ENCODE data around the gene HMX1. TPM values are rescaled to one million over a fixed set of nuclear protein-coding genes. Genes with fewer than 3 reads are reported as not detected.

HMX1 gene
- total and polyA plus RNA-seq, 2 donors (not counting 1 experiment from before 2014, with no cell fraction given), result not detected

DNA sequence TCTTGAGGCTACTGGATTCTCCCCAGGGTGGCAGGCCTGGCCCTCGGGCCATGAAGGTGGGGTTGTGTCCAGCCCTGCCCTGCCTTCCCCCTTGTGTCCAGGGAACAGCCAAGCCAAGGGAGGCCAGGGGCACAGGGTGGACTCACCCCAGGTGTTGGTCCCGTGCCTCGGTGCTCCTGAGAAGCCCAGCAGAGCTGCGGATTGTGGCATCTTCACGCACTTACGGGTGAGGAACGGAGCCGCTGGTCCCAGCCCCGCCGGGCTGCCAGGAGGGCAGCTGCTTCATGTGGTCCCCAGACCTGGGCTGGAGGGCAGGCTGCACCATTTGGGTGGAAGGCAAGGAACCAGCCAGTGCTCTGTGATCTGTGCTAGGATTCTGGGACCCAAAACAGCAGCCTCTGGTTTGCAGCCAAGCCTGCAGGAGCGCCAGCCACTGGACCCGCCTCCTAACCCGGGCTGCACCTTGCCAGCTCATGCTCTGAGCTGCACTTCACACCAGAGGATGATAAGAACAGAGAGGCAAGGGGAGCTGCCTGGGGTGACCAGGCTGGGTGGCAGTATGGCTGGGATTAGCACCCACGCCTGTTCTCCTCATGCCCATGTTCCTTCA, 36.1 kb upstream of the HMX1 start:
- CTCF ChIA-PET, result no interaction called here
- H3K4me1 ChIP-seq (ENCODE audit: control insufficient read depth in 2 of 2, insufficient read depth in 2 of 2, low read length in 2 of 2), result no peaks in the 10 kb centered on the region
- H3K36me3 ChIP-seq (replicated peaks in 1 of 2; ENCODE audit: control extremely low read depth in 1 of 2, control insufficient read depth in 1 of 2, extremely low read depth in 1 of 2, insufficient read depth in 2 of 2, low read length in 1 of 2), result no peaks in the 10 kb centered on the region
- intact Hi-C loops (cut with micrococcal nuclease), result no loop called here
- no peak for DNase-seq
- peaks cover 0 to 25% (median 0%) of the 10 kb centered on the region in 3 donors for H3K9me3 ChIP-seq (ENCODE audit: control extremely low read depth in 1 of 3, control insufficient read depth in 2 of 3, insufficient read depth in 1 of 3, low read length in 2 of 3)
- no peaks in the 10 kb centered on the region for H3K27me3 ChIP-seq (replicated peaks in 1 of 4; ENCODE audit: control extremely low read depth in 1 of 4, control insufficient read depth in 3 of 4, insufficient read depth in 4 of 4, low read length in 3 of 4)
- no peak overlapping the region for H3K27ac ChIP-seq (ENCODE audit: low read length in 2 of 2)
- no peaks in the 10 kb centered on the region for H4K20me1 ChIP-seq (ENCODE audit: control insufficient read depth, insufficient read depth, low read length, poor library complexity, severe bottlenecking)
- no peak overlapping the region for H3K27ac Mint-ChIP-seq
- H3K79me2 ChIP-seq (ENCODE audit: control insufficient read depth, insufficient read depth, low read length), result no peaks in the 10 kb centered on the region
- H3K4me1 Mint-ChIP-seq, result no peaks in the 10 kb centered on the region
- H3K27me3 Mint-ChIP-seq, result no peaks in the 10 kb centered on the region
- H2AFZ ChIP-seq (ENCODE audit: insufficient read depth, low read depth, low read length, poor library complexity, severe bottlenecking), result no peak overlapping the region
- no peaks in the 10 kb centered on the region for H3K9me3 Mint-ChIP-seq (ENCODE audit: insufficient read depth)
- ATAC-seq (ENCODE audit: low read depth), result no peak
- no peak overlapping the region for H3K4me3 ChIP-seq (ENCODE audit: control extremely low read depth in 1 of 5, extremely low read depth in 1 of 5, insufficient read depth in 1 of 5, low read depth in 2 of 5, low read length in 4 of 5)
- POLR2A ChIA-PET, result no interaction called here
- no peak overlapping the region for H3K4me3 Mint-ChIP-seq
- H3K4me2 ChIP-seq (replicated peaks; ENCODE audit: low read depth, low read length, poor library complexity, severe bottlenecking), result no peak overlapping the region
- WGBS (ENCODE audit: insufficient coverage), result 87% methylated on average over 14 of the region's 14 CpGs
- no peak overlapping the region for H3K9ac ChIP-seq (ENCODE audit: low read length)
- TF ChIP-seq, protein P1, sequence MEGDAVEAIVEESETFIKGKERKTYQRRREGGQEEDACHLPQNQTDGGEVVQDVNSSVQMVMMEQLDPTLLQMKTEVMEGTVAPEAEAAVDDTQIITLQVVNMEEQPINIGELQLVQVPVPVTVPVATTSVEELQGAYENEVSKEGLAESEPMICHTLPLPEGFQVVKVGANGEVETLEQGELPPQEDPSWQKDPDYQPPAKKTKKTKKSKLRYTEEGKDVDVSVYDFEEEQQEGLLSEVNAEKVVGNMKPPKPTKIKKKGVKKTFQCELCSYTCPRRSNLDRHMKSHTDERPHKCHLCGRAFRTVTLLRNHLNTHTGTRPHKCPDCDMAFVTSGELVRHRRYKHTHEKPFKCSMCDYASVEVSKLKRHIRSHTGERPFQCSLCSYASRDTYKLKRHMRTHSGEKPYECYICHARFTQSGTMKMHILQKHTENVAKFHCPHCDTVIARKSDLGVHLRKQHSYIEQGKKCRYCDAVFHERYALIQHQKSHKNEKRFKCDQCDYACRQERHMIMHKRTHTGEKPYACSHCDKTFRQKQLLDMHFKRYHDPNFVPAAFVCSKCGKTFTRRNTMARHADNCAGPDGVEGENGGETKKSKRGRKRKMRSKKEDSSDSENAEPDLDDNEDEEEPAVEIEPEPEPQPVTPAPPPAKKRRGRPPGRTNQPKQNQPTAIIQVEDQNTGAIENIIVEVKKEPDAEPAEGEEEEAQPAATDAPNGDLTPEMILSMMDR (IDR thresholded peaks at IDR 0.05), result no peak
- TF ChIP-seq EZH2 (IDR thresholded peaks at IDR 0.05; ENCODE audit: borderline replicate concordance, insufficient read depth, low read depth, low read length, poor library complexity, severe bottlenecking), result no peak

DNA sequence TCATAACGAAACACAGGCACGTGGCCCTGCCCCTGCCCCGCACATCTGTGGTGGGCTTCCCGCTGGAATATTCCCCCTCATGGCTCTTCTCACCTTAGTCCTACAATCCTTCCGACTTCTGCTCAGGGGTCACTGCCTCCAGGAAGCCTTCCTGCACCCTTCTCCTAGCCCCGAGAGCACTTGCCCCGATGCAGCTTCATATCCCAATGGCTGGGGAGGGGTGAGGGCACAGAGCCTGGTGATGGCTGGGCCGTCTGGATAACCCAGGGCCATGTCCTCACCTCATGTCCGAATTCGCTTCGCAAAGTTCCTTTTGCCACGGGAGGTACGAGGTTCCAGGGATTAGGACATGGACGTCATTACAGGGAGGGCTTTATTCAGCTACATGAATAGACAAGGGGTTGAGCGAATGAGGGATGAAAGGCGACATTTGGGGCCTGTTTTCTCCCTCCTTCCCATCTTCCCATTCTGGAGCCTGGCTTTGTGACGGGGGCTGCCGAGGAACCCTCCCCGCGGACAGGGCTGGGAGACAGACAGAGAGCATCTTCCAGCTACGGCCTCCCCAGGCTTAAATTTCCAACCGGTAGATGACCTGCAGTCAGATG, 35.5 kb upstream of the HMX1 start:
- H3K4me1 ChIP-seq (ENCODE audit: control insufficient read depth in 2 of 2, insufficient read depth in 2 of 2, low read length in 2 of 2), result no peaks in the 10 kb centered on the region
- H3K9me3 ChIP-seq (ENCODE audit: control extremely low read depth in 1 of 3, control insufficient read depth in 2 of 3, insufficient read depth in 1 of 3, low read length in 2 of 3), result peaks cover 0 to 24% (median 0%) of the 10 kb centered on the region in 3 donors
- intact Hi-C loops (cut with micrococcal nuclease), result no loop called here
- H3K9me3 Mint-ChIP-seq (ENCODE audit: insufficient read depth), result no peaks in the 10 kb centered on the region
- no peak overlapping the region for H3K9ac ChIP-seq (ENCODE audit: low read length)
- H4K20me1 ChIP-seq (ENCODE audit: control insufficient read depth, insufficient read depth, low read length, poor library complexity, severe bottlenecking), result no peaks in the 10 kb centered on the region
- no peaks in the 10 kb centered on the region for H3K79me2 ChIP-seq (ENCODE audit: control insufficient read depth, insufficient read depth, low read length)
- H3K27ac ChIP-seq (ENCODE audit: low read length in 2 of 2), result no peak overlapping the region
- no peaks in the 10 kb centered on the region for H3K27me3 Mint-ChIP-seq
- no peak for TF ChIP-seq EZH2 (IDR thresholded peaks at IDR 0.05; ENCODE audit: borderline replicate concordance, insufficient read depth, low read depth, low read length, poor library complexity, severe bottlenecking)
- TF ChIP-seq, protein P1 (IDR thresholded peaks at IDR 0.05), result no peak
- no peak overlapping the region for H3K4me3 ChIP-seq (ENCODE audit: control extremely low read depth in 1 of 5, extremely low read depth in 1 of 5, insufficient read depth in 1 of 5, low read depth in 2 of 5, low read length in 4 of 5)
- CTCF ChIA-PET, result no interaction called here
- H3K27me3 ChIP-seq (replicated peaks in 1 of 4; ENCODE audit: control extremely low read depth in 1 of 4, control insufficient read depth in 3 of 4, insufficient read depth in 4 of 4, low read length in 3 of 4), result no peaks in the 10 kb centered on the region
- H3K4me2 ChIP-seq (replicated peaks; ENCODE audit: low read depth, low read length, poor library complexity, severe bottlenecking), result no peak overlapping the region
- POLR2A ChIA-PET, result no interaction called here
- H3K4me3 Mint-ChIP-seq, result no peak overlapping the region
- no peak for ATAC-seq (ENCODE audit: low read depth)
- H2AFZ ChIP-seq (ENCODE audit: insufficient read depth, low read depth, low read length, poor library complexity, severe bottlenecking), result no peak overlapping the region
- no peaks in the 10 kb centered on the region for H3K36me3 ChIP-seq (replicated peaks in 1 of 2; ENCODE audit: control extremely low read depth in 1 of 2, control insufficient read depth in 1 of 2, extremely low read depth in 1 of 2, insufficient read depth in 2 of 2, low read length in 1 of 2)
- H3K4me1 Mint-ChIP-seq, result no peaks in the 10 kb centered on the region
- no peak for DNase-seq
- 90% methylated on average over 21 of the region's 22 CpGs for WGBS (ENCODE audit: insufficient coverage)
- H3K27ac Mint-ChIP-seq, result no peak overlapping the region

Measured in B cell (primary cell).